ENCODE data around the gene UROC1.

The UROC1 gene

DNA sequence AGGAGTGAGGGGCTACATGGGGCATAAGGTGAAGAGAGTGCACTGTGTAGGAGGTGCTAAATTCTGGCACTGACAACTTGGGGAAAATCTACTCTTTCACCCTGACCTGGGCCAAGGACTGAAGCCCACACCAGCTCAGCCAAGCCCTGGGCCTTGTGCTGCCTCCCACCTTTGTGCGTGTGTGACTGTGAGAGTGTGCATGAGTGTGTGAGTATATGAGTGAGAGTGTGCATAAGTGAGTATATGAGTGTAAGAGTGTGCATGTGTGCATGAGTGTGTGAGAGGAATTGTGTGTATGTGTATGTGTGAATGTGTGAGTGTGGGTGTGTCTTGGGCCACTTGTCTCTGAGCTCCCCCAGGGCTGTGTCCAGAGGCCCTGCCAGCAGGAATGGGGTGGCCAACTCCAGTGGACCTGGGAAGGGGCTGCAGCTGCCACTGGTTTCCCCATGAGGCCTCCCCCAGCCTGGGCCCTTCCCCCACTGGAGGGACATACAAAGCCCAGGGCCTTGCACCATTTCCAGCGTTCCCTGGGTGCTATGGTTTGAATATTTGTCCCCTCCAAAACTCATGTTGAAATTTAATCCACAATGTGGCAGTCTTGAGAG lies 26.0 kb upstream of the UROC1 start:
- Histone ChIP-seq H3K36me3 (replicated peaks in 1 of 2; ENCODE audit: control insufficient read depth in 2 of 2, insufficient read depth in 2 of 2, low read length in 2 of 2) (no peaks in the 10 kb centered on the region), H2BK15ac (ENCODE audit: low read length) (no peak overlapping the region), H4K91ac (ENCODE audit: low read depth, low read length, poor library complexity) (no peak overlapping the region), H3K4me3 (ENCODE audit: low read length in 2 of 2) (no peak overlapping the region), H3K27me3 (ENCODE audit: control insufficient read depth in 3 of 3, insufficient read depth in 3 of 3, low read depth in 1 of 3, low read length in 3 of 3) (peaks cover 0 to 40% (median 2%) of the 10 kb centered on the region in 3 experiments), H3K4me2 (ENCODE audit: insufficient read depth, low read length, poor library complexity, severe bottlenecking) (no peak overlapping the region), H3K4me1 (ENCODE audit: control insufficient read depth in 2 of 2, insufficient read depth in 1 of 2, low read depth in 1 of 2, low read length in 2 of 2) (peaks cover 0 to 2% of the 10 kb centered on the region in 2 donors), H3K14ac (ENCODE audit: low read length) (no peak overlapping the region), H2AK5ac (ENCODE audit: low read depth, low read length) (no peak overlapping the region), H3K27ac (replicated peaks; ENCODE audit: low read length) (no peak overlapping the region), H3K18ac (ENCODE audit: low read length) (no peak overlapping the region), H3K4ac (ENCODE audit: low read length) (no peak overlapping the region), H2BK12ac (ENCODE audit: low read length) (no peak overlapping the region), H3K9me3 (replicated peaks in 1 of 2; ENCODE audit: control insufficient read depth in 2 of 2, insufficient read depth in 1 of 2, low read depth in 1 of 2, low read length in 2 of 2) (no peaks in the 10 kb centered on the region), H2BK120ac (ENCODE audit: low read depth, low read length) (no peak overlapping the region), H2AFZ (ENCODE audit: low read length) (no peak overlapping the region), H3K23ac (ENCODE audit: low read depth, low read length, poor library complexity) (no peak overlapping the region), H3K79me1 (ENCODE audit: low read depth, low read length) (no peaks in the 10 kb centered on the region), H2BK5ac (ENCODE audit: low read length) (no peak overlapping the region), H3K9ac (ENCODE audit: low read depth, low read length, poor library complexity) (no peak overlapping the region), H4K8ac (ENCODE audit: low read depth, low read length) (no peak overlapping the region)
- no CpG with 5 or more reads among the region's 2 CpGs for WGBS, 2 donors (ENCODE audit: extremely low coverage in 2 of 2, insufficient read length in 2 of 2, insufficient replicate concordance in 1 of 2)
- DNase-seq (ENCODE audit: low spot score) = no peak

DNA sequence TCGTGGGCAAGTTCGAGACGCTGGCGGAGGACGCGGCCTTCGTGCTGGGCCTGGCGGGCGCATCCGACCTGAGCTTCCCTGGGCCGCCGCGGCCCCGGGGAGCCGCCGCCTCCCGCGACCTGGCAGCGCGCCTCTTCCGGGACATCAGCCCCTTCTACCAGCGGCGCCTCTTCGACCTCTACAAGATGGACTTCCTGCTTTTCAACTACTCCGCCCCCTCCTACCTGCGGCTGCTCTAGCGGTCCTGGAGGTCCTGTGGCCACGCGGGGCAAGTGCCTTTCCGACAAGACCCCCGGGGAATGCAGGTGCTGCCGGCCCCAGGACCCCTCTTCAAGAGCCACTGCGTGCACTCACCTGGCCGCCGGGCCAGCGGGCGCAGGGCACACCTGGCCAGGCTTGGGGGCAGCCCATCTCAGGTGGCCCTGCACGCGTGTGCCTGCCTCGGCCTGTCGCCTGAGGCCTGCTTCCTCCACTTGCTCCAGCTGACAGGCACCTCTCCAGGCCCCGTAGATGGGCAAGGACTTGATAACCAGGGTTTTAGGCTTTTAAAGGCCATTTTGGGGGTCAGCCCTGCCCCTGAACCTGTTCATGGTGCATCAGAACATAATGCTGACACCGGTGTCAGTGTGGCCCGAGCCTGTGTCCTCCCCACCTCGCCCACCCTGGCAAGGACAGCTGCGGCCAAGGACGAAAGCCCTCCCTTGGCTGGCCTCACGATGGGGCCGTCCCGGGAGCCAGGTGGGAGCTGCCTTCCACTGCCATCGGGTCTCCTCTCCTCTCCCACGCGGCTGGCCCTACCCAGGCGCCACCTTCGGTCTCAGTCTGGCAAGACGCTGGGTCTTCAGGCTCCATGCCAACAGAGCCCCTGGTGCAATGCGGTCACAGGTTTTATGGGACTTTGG lies 25.0 kb upstream of the UROC1 start:
- no peaks in the 10 kb centered on the region for H3K4me1 ChIP-seq (ENCODE audit: control insufficient read depth in 2 of 2, insufficient read depth in 1 of 2, low read depth in 1 of 2, low read length in 2 of 2)
- H3K4me2 ChIP-seq (ENCODE audit: insufficient read depth, low read length, poor library complexity, severe bottlenecking) = no peak overlapping the region
- H2BK120ac ChIP-seq (ENCODE audit: low read depth, low read length) = no peak overlapping the region
- no peak overlapping the region for H3K14ac ChIP-seq (ENCODE audit: low read length)
- peaks cover 0 to 33% (median 2%) of the 10 kb centered on the region in 3 experiments for H3K27me3 ChIP-seq (ENCODE audit: control insufficient read depth in 3 of 3, insufficient read depth in 3 of 3, low read depth in 1 of 3, low read length in 3 of 3)
- no peak for DNase-seq (ENCODE audit: low spot score)
- WGBS, 2 donors (ENCODE audit: extremely low coverage in 2 of 2, insufficient read length in 2 of 2, insufficient replicate concordance in 1 of 2) = no CpG with 5 or more reads among the region's 57 CpGs
- no peak overlapping the region for H3K9ac ChIP-seq (ENCODE audit: low read depth, low read length, poor library complexity)
- H2BK5ac ChIP-seq (ENCODE audit: low read length) = no peak overlapping the region
- H4K8ac ChIP-seq (ENCODE audit: low read depth, low read length) = no peak overlapping the region
- no peak overlapping the region for H3K4me3 ChIP-seq (ENCODE audit: low read length in 2 of 2)
- no peak overlapping the region for H2BK12ac ChIP-seq (ENCODE audit: low read length)
- H2AK5ac ChIP-seq (ENCODE audit: low read depth, low read length) = no peak overlapping the region
- no peaks in the 10 kb centered on the region for H3K9me3 ChIP-seq (replicated peaks in 1 of 2; ENCODE audit: control insufficient read depth in 2 of 2, insufficient read depth in 1 of 2, low read depth in 1 of 2, low read length in 2 of 2)
- peak overlapping the region; percentile 74 for H3K18ac ChIP-seq (ENCODE audit: low read length)
- H2BK15ac ChIP-seq (ENCODE audit: low read length) = no peak overlapping the region
- no peak overlapping the region for H3K4ac ChIP-seq (ENCODE audit: low read length)
- H3K36me3 ChIP-seq (replicated peaks in 1 of 2; ENCODE audit: control insufficient read depth in 2 of 2, insufficient read depth in 2 of 2, low read length in 2 of 2) = no peaks in the 10 kb centered on the region
- no peak overlapping the region for H2AFZ ChIP-seq (ENCODE audit: low read length)
- no peak overlapping the region for H3K27ac ChIP-seq (replicated peaks; ENCODE audit: low read length)
- no peaks in the 10 kb centered on the region for H3K79me1 ChIP-seq (ENCODE audit: low read depth, low read length)
- no peak overlapping the region for H4K91ac ChIP-seq (ENCODE audit: low read depth, low read length, poor library complexity)
- H3K23ac ChIP-seq (ENCODE audit: low read depth, low read length, poor library complexity) = no peak overlapping the region

GRCh38 chr3:126541628-126542339 lies 24.2 kb upstream of the UROC1 start:
- Histone ChIP-seq H3K9me3 (replicated peaks in 1 of 2; ENCODE audit: control insufficient read depth in 2 of 2, insufficient read depth in 1 of 2, low read depth in 1 of 2, low read length in 2 of 2) (no peaks in the 10 kb centered on the region), H4K8ac (ENCODE audit: low read depth, low read length) (peak overlapping the region; percentile 75), H3K36me3 (replicated peaks in 1 of 2; ENCODE audit: control insufficient read depth in 2 of 2, insufficient read depth in 2 of 2, low read length in 2 of 2) (no peaks in the 10 kb centered on the region), H3K4me1 (ENCODE audit: control insufficient read depth in 2 of 2, insufficient read depth in 1 of 2, low read depth in 1 of 2, low read length in 2 of 2) (no peaks in the 10 kb centered on the region), H2BK5ac (ENCODE audit: low read length) (no peak overlapping the region), H3K18ac (ENCODE audit: low read length) (no peak overlapping the region), H3K4ac (ENCODE audit: low read length) (no peak overlapping the region), H2BK12ac (ENCODE audit: low read length) (no peak overlapping the region), H2BK120ac (ENCODE audit: low read depth, low read length) (no peak overlapping the region), H2AFZ (ENCODE audit: low read length) (no peak overlapping the region), H3K9ac (ENCODE audit: low read depth, low read length, poor library complexity) (no peak overlapping the region), H3K79me1 (ENCODE audit: low read depth, low read length) (no peaks in the 10 kb centered on the region), H2BK15ac (ENCODE audit: low read length) (no peak overlapping the region), H3K14ac (ENCODE audit: low read length) (no peak overlapping the region), H3K4me3 (ENCODE audit: low read length in 2 of 2) (peak overlapping the region in 1 of 2 donors; percentile 33), H4K91ac (ENCODE audit: low read depth, low read length, poor library complexity) (no peak overlapping the region), H3K4me2 (ENCODE audit: insufficient read depth, low read length, poor library complexity, severe bottlenecking) (no peak overlapping the region), H3K23ac (ENCODE audit: low read depth, low read length, poor library complexity) (no peak overlapping the region), H3K27ac (replicated peaks; ENCODE audit: low read length) (no peak overlapping the region), H3K27me3 (ENCODE audit: control insufficient read depth in 3 of 3, insufficient read depth in 3 of 3, low read depth in 1 of 3, low read length in 3 of 3) (peaks cover 0 to 28% (median 2%) of the 10 kb centered on the region in 3 experiments), H2AK5ac (ENCODE audit: low read depth, low read length) (no peak overlapping the region)
- no CpG with 5 or more reads among the region's 101 CpGs for WGBS, 2 donors (ENCODE audit: extremely low coverage in 2 of 2, insufficient read length in 2 of 2, insufficient replicate concordance in 1 of 2)
- no peak for DNase-seq (ENCODE audit: low spot score)
